Activated naive CD8-positive, alpha-beta T cell treated with anti-CD3 and anti-CD28 coated beads, Interleukin-2, amount 50 U/mL, for 24 hours (primary cell): Measurements from ENCODE around the gene COL18A1.
"Not testable (repeated sequence)": the region's sequence is repeated elsewhere in the genome, so short reads cannot be mapped to it uniquely, and the experiment has no call there.

ENCODE experiments used
- ATAC-seq: fragments of 150-1000 bp; cut with Tn5 transposase; one replicate; pipeline ENCODE4 v1.10.0; 2021
- DNase-seq: peaks from one replicate; pipeline ENCODE4 v3.0.0; 2021
- H3K27ac Mint-ChIP-seq: one replicate; pipeline ENCODE4 v1.8.0; 2021; ENCODE audit warnings: mild to moderate bottlenecking, mixed read lengths
- H3K27me3 Mint-ChIP-seq: one replicate; pipeline ENCODE4 v1.8.0; 2021; ENCODE audit warnings: mixed read lengths
- H3K36me3 Mint-ChIP-seq: one replicate; pipeline ENCODE4 v1.8.0; 2021; ENCODE audit warnings: low read depth, mixed read lengths
- H3K4me1 Mint-ChIP-seq: one replicate; pipeline ENCODE4 v1.8.0; 2021; ENCODE audit warnings: mixed read lengths
- H3K4me3 Mint-ChIP-seq: one replicate; pipeline ENCODE4 v1.8.0; 2021; ENCODE audit warnings: mild to moderate bottlenecking, moderate library complexity, mixed read lengths
- H3K9me3 Mint-ChIP-seq: one replicate; pipeline ENCODE4 v1.8.0; 2021; ENCODE audit warnings: mixed read lengths

The COL18A1 gene

DNA sequence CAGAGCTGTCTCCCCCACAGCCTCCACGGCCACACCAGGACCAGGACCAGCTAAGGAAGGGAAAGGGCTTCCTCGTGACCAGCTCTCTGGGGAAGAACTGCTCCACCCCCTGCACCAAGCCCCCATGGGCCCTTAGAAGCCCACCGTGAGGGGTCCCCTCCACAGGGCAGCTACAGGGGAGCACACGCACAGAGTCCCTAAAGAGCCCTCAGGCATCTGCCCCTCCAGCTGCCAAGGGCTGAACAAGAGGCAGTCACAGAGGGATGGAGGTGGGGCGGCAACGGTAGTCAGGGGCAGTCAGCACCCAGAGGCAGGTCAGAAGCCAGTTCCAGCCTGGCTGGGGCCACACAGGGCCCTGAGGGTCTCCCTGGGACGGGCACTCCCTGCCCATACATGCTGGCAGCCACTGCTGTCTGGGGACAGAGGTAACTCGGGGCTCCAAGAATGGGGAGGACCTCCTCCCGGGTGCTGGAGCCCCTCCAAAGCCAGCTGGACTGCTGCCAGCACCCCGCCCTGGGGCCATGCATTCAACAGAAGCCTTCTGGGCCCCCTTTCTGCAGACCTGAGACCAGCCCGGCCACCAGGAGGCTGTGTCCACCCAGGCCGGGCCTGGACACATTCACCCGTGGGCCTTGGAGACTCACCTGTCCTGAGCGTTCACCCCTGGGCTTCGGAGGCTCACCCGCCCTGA lies 118.6 kb downstream of the COL18A1 start:
- Mint-ChIP-seq H3K4me3 (no peak overlapping the region), H3K4me1 (peaks cover 2% of the 10 kb centered on the region), H3K27me3 (no peaks in the 10 kb centered on the region), H3K36me3 (peaks cover 61% of the 10 kb centered on the region), H3K27ac (no peak overlapping the region), H3K9me3 (peaks cover 28% of the 10 kb centered on the region)
- peak; percentile 47 for ATAC-seq
- DNase-seq = no peak

DNA sequence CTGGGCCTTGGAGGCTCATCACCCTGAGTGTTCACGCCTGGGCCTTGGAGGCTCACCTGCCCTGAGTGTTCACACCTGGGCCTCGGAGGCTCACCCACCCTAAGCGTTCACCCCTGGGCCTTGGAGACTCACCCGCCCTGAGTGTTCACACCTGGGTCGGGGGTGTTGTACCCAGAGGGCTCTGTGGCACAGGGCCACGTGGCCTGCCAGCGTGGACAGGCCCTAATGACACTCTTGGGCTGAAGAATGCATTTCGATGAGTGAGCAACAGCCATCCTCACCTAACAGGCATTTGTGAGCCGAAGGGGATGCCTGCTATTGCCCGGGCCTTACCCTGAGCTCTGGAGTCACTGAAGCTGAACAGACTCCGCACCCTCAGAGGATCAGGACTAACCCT lies 119.8 kb downstream of the COL18A1 start:
- Mint-ChIP-seq H3K4me1 (no peaks in the 10 kb centered on the region), H3K9me3 (peaks cover 16% of the 10 kb centered on the region), H3K36me3 (peaks cover 49% of the 10 kb centered on the region), H3K27me3 (no peaks in the 10 kb centered on the region), H3K27ac (no peak overlapping the region), H3K4me3 (no peak overlapping the region)
- no peak for DNase-seq
- ATAC-seq = no peak

DNA sequence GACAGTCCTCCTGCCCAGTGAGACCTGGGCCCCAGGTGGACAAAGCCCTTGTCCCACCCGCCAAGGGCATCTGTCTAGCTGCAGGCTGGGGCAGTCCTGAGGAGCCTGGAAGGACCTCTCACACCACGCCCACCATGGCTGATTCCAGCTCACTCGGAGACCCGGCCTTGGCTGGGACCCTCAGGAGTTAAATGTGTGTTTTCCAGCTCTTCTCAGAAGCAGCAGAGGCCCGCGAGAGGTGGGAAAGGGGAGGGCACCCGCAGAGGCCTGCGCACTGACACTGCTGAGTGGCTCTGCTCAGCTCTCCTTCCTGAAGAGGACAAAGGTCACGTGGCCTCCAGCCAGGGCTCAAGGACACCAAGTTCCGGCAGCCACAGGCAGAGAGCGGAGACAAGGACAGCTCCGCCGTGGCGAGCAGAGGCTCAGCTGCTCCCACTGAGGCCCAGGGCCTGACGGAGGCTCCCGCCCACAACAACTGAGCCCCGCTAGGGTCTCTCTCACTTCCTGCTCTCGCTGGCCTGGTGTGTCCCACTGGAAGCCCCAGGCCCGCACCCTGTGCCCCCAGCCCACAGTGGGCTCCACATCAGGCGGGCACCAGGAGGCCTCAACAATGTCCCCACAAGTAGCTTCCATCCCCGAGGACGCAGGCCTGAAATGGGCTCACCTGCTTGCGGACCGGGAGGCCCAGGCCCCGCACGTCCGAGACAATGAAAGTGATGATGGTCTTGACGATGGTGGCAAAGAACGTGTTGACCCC lies 120.4 kb downstream of the COL18A1 start:
- H3K36me3 Mint-ChIP-seq = peaks cover 43% of the 10 kb centered on the region
- H3K4me3 Mint-ChIP-seq = no peak overlapping the region
- no peaks in the 10 kb centered on the region for H3K4me1 Mint-ChIP-seq
- ATAC-seq = no peak
- H3K27ac Mint-ChIP-seq = no peak overlapping the region
- H3K27me3 Mint-ChIP-seq = no peaks in the 10 kb centered on the region
- no peak for DNase-seq
- H3K9me3 Mint-ChIP-seq = peaks cover 11% of the 10 kb centered on the region

DNA sequence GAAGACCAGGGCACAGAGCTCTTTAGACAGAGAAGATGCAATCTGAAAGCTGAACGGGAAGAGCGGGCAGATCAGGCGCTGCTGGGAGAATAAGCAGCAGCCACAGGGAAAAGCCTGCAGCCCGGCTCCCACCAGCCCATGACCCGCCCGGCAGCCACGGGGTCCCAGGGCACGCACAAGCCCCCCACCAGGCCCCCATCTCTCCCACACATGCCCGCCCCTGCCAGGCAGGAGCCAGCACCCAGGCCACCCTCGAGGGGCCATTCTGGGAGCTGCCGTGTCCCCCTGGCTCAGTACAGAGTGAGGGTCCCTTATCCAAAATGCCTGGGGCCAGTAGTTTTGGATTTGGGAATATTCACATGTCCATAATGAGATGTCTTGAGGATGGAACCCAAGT lies 120.9 kb downstream of the COL18A1 start:
- Mint-ChIP-seq H3K9me3 (peaks cover 9% of the 10 kb centered on the region), H3K36me3 (peaks cover 37% of the 10 kb centered on the region), H3K4me3 (no peak overlapping the region), H3K27me3 (no peaks in the 10 kb centered on the region), H3K4me1 (no peaks in the 10 kb centered on the region), H3K27ac (no peak overlapping the region)
- ATAC-seq (no peak), DNase-seq (no peak)

DNA sequence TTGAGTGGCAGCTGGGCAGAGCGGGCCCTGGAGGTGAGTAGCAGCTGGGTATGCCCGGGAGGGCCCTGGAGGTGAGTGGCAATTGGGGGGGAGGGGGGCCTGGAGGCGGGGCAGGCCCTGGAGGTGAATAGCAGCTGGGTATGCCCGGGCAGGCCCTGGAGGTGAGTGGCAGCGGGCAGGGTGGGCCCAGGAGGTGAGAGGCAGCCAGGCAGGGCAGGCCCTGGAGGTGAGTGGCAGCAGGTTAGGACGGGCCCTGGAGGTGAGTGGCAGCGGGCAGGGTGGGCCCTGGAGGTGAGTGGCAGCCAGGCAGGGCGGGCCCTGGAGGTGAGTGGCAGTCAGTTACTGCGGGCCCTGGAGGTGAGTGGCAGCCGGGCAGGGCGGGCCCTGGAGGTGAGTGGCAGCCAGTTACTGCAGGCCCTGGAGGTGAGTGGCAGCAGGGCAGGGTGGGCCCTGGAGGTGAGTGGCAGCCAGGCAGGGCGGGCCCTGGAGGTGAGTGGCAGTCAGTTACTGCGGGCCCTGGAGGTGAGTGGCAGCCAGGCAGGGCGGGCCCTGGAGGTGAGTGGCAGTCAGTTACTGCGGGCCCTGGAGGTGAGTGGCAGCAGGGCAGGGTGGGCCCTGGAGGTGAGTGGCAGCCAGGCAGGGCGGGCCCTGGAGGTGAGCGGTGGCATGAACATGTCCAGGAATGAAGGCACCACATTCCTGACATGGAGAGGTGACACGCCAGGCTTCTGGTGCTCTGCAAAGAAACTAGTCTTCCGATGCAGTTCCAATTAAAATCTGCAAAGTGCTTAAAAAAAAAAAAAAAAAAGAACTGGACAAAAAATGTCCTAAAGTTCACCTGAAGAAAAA lies 122.4 kb downstream of the COL18A1 start:
- not testable (repeated sequence) for H3K27me3 Mint-ChIP-seq, H3K9me3 Mint-ChIP-seq, H3K4me1 Mint-ChIP-seq, H3K4me3 Mint-ChIP-seq, ATAC-seq, DNase-seq, H3K27ac Mint-ChIP-seq
- peaks cover 30% of the 10 kb centered on the region for H3K36me3 Mint-ChIP-seq

DNA sequence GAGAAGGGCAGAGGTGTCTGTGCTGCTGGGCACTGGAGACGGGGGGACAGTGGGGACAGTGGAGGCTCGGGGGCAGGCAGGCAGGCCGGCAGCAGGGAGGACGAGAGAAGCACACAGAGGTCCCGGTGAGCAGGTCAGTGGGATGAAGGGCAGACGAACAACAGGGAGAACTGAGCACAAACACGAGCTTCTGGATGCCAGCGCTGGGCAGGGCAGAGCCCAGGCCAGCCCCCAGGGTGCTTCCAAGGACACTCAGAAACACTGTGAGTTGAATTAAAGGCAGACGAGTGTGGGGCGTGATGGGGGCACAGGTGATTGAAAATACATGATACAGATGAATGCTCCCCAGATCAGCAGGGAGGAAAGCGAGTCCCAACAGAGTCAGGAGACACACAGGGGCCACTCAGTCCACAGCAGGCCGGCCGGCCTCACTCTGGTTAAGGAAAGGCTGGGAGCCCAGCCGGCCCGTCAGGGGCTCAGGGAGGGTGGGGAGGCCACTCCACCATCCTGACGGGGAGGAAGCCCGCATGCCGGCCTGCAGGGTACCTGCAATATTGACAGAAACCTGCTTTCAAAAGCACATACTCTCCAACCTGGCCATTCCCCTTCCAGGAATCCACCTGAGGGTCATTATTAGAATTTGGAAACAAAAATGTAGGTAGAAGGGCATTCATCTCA lies 123.2 kb downstream of the COL18A1 start:
- no peak overlapping the region for H3K4me3 Mint-ChIP-seq
- peaks cover 27% of the 10 kb centered on the region for H3K36me3 Mint-ChIP-seq
- no peak overlapping the region for H3K27ac Mint-ChIP-seq
- no peaks in the 10 kb centered on the region for H3K9me3 Mint-ChIP-seq
- ATAC-seq (no peak), DNase-seq (no peak)
- no peaks in the 10 kb centered on the region for H3K27me3 Mint-ChIP-seq
- peaks cover 4% of the 10 kb centered on the region for H3K4me1 Mint-ChIP-seq

DNA sequence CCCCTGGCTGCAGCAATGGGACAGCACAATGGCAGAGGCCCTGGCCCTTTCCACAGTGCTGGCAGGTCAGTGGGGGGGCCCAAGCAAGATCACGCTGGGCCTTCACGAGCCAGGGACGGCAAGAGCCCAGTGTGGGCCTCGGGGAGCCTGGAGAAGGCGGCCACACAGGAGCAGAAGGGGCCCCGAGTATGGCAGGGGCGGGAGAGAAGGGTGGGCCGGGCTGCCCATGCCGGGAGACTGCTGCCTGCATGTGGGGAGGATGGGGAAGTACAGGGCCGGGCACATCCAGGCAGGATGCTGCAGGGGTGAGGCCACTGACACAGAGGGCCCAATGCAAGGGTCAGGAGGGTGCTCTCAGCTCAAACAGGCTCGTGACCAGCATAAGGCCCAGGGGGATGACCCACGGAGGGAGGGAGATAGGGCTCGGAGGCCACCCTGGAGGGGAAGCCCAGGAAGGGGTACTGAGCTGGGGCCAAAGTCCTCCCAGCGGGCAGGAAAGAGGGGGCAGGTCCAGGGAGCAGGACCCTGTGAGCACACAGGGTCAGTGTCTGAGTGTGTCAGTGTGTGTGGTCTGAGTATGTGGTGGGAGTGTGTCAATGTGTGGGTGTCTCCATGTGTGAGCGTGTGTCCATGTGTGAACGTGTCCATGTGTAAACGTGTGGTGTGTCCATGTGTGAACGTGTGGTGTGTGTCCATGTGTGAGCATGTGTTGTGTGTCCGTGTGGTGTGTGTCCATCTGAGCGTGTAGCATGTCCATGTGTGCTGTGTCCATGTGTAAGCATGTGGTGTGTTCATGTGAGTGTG lies 124.2 kb downstream of the COL18A1 start:
- ATAC-seq (no peak), DNase-seq (no peak)
- H3K27me3 Mint-ChIP-seq = no peaks in the 10 kb centered on the region
- no peak overlapping the region for H3K27ac Mint-ChIP-seq
- H3K9me3 Mint-ChIP-seq = no peaks in the 10 kb centered on the region
- H3K36me3 Mint-ChIP-seq = peaks cover 24% of the 10 kb centered on the region
- H3K4me1 Mint-ChIP-seq = peaks cover 6% of the 10 kb centered on the region
- H3K4me3 Mint-ChIP-seq = no peak overlapping the region

DNA sequence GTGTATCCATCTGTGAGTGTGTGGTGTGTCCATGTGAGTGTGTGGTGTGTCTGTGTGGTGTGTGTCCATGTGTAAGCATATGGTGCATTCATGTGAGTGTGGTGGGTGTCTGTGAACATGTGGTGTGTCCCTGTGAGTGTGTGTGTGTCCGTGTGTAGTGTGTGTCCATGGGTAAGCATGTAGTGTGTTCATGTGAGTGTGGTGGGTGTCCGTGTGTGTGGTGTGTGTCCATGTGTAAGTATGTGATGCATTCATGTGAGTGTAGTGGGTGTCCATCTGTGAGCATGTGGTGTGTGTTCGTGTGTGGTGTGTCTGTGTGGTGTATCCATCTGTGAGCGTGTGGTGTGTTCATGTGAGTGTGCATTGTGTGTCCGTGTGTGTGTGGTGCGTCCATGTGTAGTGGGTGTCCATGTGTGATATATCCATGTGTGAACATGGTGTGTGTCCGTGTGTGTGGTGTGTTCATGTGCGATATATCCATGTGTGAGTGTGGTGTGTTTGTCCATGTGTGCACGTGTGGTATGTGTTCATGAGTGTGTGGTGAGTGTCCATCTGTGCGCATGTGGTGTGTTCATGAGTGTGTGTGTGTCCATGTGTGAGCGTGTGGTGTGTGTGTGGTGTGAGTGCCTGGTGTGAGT lies 124.9 kb downstream of the COL18A1 start:
- no peaks in the 10 kb centered on the region for H3K9me3 Mint-ChIP-seq
- no peak overlapping the region for H3K27ac Mint-ChIP-seq
- no peak overlapping the region for H3K4me3 Mint-ChIP-seq
- peaks cover 6% of the 10 kb centered on the region for H3K4me1 Mint-ChIP-seq
- ATAC-seq (no peak), DNase-seq (no peak)
- peaks cover 24% of the 10 kb centered on the region for H3K36me3 Mint-ChIP-seq
- H3K27me3 Mint-ChIP-seq = no peaks in the 10 kb centered on the region

DNA sequence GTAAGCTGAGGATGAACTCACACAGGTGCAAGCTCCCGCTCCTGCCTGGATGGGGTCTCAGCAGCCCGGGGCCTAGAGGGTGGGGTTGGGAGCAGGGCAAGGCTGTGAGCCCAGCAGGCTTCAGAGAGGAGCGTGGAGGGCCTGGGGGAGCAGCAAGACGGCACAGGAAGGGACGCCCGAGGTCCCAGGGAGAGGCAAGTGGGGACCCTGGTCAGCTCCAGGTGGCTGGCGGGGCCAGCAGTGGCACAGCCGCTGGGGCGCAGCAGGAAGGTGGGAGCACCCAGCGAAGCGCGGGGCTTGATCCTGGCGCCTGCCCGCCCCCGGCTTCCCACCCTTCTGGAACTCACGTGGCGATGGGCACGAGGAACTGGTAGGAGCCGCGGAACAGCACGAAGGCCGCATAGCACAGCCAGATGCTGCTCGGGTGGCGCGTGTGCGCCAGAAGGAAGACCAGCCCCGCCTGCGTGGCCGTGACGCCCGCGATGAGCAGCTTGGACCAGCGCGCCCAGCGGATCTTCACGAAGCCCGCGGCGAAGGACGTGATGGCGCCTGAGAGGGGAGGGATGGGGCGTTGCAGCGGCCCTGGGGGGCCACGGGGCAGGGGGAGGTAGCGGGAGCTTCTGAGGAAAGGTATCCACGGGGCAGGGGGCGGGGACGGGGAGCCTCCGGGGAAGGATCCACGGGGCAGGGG lies 125.6 kb downstream of the COL18A1 start:
- ATAC-seq = no peak
- Mint-ChIP-seq H3K36me3 (peaks cover 25% of the 10 kb centered on the region), H3K27me3 (no peaks in the 10 kb centered on the region), H3K27ac (no peak overlapping the region), H3K9me3 (no peaks in the 10 kb centered on the region), H3K4me1 (peaks cover 6% of the 10 kb centered on the region), H3K4me3 (no peak overlapping the region)
- no peak for DNase-seq

DNA sequence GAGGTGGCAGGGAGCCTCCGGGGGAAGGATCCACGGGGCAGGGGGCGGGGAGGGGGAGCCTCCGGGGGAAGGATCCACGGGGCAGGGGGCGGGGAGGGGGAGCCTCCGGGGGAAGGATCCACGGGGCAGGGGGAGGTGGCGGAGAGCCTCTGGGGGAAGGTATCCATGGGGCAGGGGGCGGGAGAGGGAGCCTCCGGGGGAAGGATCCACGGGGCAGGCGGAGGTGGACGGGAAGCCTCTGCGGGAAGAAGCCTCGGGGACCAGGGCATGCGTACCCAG lies 126.1 kb downstream of the COL18A1 start:
- H3K9me3 Mint-ChIP-seq = not testable (repeated sequence)

DNA sequence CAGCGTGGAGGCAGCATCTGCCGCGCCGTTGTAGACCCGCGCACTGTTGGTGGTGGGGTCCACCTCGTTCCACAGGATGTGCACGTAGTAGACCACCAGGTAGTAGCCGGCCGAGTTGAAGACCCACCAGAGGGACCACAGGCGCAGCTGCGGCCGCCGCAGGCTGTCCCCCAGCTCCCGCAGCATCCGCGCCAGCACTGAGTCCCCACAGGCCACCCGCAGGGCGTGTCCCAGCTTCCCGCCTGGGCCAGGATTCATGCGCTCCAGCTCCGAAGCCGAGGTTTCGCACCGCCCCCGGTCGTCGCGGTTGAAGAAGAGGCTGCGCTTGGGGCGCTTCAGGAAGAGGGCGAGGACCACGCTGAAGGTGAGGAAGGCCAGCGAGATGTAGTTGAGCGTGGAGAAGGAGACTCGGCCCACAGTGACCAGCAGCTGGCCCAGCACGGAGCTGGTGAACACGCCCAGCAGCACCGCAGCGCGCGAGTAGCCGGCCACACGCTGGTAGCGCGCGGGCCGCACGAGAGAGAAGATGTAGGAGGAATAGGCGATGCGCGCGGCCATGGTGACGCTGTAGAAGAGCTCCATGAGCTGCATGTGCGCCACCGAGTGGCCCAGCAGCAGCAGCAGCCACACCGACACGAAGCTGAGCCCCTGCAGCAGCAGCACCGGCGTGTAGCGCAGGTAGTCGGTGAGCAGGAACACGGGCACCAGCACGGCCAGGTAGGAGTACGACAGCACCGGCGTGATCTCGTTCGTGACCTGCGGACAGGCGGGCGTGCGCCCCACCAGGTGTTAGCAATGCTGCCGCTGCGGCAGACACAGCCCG lies 126.6 kb downstream of the COL18A1 start:
- peaks cover 6% of the 10 kb centered on the region for H3K4me1 Mint-ChIP-seq
- no peak overlapping the region for H3K27ac Mint-ChIP-seq
- peaks cover 30% of the 10 kb centered on the region for H3K36me3 Mint-ChIP-seq
- ATAC-seq (no peak), DNase-seq (no peak)
- no peaks in the 10 kb centered on the region for H3K9me3 Mint-ChIP-seq
- H3K27me3 Mint-ChIP-seq = no peaks in the 10 kb centered on the region
- H3K4me3 Mint-ChIP-seq = no peak overlapping the region

More for the DNA sequence above, 126.1 kb downstream of the COL18A1 start:
- peaks cover 27% of the 10 kb centered on the region for H3K36me3 Mint-ChIP-seq
- DNase-seq, H3K27me3 Mint-ChIP-seq, H3K27ac Mint-ChIP-seq, H3K4me1 Mint-ChIP-seq, ATAC-seq, H3K4me3 Mint-ChIP-seq: not testable (repeated sequence)

DNA sequence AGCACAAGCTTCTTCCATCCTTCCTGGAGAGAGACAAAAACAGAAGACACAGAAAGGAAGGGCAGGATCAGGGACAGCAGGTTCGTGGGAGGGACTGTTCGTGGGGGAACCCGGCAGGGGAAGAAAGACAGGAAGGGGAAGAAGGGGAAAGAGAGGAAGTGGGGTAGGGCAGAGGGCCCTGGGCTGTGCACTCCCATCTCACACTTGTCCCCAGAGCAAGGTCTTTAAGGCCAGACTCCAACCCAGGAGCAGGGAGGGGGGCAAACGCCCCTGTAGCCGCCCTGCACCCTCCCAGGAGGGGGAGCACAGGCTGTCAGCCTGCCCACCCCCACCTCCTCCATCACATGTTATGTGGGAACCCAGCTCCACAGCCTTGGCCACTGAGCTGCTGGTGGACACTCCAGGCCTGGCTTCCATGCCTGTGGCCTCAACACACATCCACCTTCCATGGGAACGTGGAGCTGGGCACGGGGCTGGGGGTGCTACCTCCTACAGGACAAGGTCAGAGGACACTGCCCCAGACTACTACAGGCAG lies 127.9 kb downstream of the COL18A1 start:
- peaks cover 24% of the 10 kb centered on the region for H3K36me3 Mint-ChIP-seq
- DNase-seq (no peak), ATAC-seq (no peak)
- H3K4me1 Mint-ChIP-seq = peaks cover 6% of the 10 kb centered on the region
- no peak overlapping the region for H3K27ac Mint-ChIP-seq
- no peaks in the 10 kb centered on the region for H3K27me3 Mint-ChIP-seq
- no peak overlapping the region for H3K4me3 Mint-ChIP-seq
- no peaks in the 10 kb centered on the region for H3K9me3 Mint-ChIP-seq
